Natural killer cell (primary cell): ENCODE data around the gene INPP4B. TPM values are rescaled to one million over a fixed set of nuclear protein-coding genes. Genes with fewer than 3 reads are reported as not detected.
A peak's percentile ranks its signal among the peaks of the same experiment; 100 is the strongest.

Source experiments
- ATAC-seq, 3 donors: fragments of 150-1000 bp in 2 of 3; fragments of 200-7000 bp in 1 of 3; cut with Tn5 transposase; 1 replicate in 1 of 3; 2 replicates in 2 of 3; pipeline ENCODE4 v1.10.0; 2021; ENCODE audit warnings: mild to moderate bottlenecking in 2 of 3, moderate library complexity in 2 of 3
- DNase-seq, 2 donors: peaks; one replicate each; pipeline versions ENCODE4 v3.0.0 to v3.0.0-alpha.2; 2013 to 2021; ENCODE audit warnings: mixed read lengths in 1 of 2
- H3K27ac ChIP-seq: one replicate; pipeline ENCODE4 v1.5.1; 2013; ENCODE audit warnings: mild to moderate bottlenecking, low read length
- H3K27me3 ChIP-seq: one replicate; pipeline ENCODE4 v1.6.1; 2013; ENCODE audit warnings: low read length; ENCODE audit not compliant: control insufficient read depth, insufficient read depth
- H3K36me3 ChIP-seq: one replicate; pipeline ENCODE4 v1.6.1; 2013; ENCODE audit warnings: low read length; ENCODE audit not compliant: control insufficient read depth, insufficient read depth
- H3K4me1 ChIP-seq: one replicate; pipeline ENCODE4 v1.6.1; 2013; ENCODE audit warnings: low read length; ENCODE audit not compliant: control insufficient read depth, insufficient read depth
- H3K4me3 ChIP-seq: one replicate; pipeline ENCODE4 v1.5.1; 2013; ENCODE audit warnings: low read length
- H3K9me3 ChIP-seq: one replicate; pipeline ENCODE4 v1.6.1; 2013; ENCODE audit warnings: low read length; ENCODE audit not compliant: control insufficient read depth, insufficient read depth
- H3K27ac Mint-ChIP-seq, 2 donors: one replicate each; pipeline ENCODE4 v1.8.0; 2022; ENCODE audit warnings: mild to moderate bottlenecking in 2 of 2, mixed read lengths in 2 of 2, moderate library complexity in 1 of 2
- H3K27me3 Mint-ChIP-seq, 2 donors: one replicate each; pipeline ENCODE4 v1.8.0; 2022; ENCODE audit warnings: low read depth in 2 of 2, mixed read lengths in 2 of 2
- H3K36me3 Mint-ChIP-seq: one replicate; pipeline ENCODE4 v1.8.0; 2022; ENCODE audit warnings: mixed read lengths
- H3K4me1 Mint-ChIP-seq, 2 donors: one replicate each; pipeline ENCODE4 v1.8.0; 2022; ENCODE audit warnings: mixed read lengths in 2 of 2
- H3K4me3 Mint-ChIP-seq: one replicate; pipeline ENCODE4 v1.8.0; 2022; ENCODE audit warnings: mild to moderate bottlenecking, moderate library complexity, mixed read lengths
- H3K9me3 Mint-ChIP-seq, 2 donors: one replicate each; pipeline ENCODE4 v1.8.0; 2022; ENCODE audit warnings: mixed read lengths in 2 of 2
- CTCF ChIP-seq: fragments of 200-600 bp; IDR thresholded peaks from one replicate; pipeline ENCODE4 v1.8.0; 2022; ENCODE audit warnings: antibody characterized with exemption
- WGBS: methylation state at CpG from one replicate; pipeline ENCODE4 v1.1.7; 2013; ENCODE audit warnings: missing lambda C conversion rate; ENCODE audit not compliant: insufficient coverage; 5-methylcytosine and 5-hydroxymethylcytosine counted together
- intact Hi-C: fragments of 100-400 bp; cut with micrococcal nuclease; formaldehyde crosslinking; loops from one replicate; pipeline ENCODE4 v1.14.2; 2022
- total RNA-seq, 4 donors: library from RNA; stranded (reverse); fragments of 120-200 nt in 1 of 4; gene quantifications; one replicate each; pipeline versions ENCODE4 v1.2.3 to v1.2.4, GENCODE V29; 2013 to 2022

Gene INPP4B
- total RNA-seq, 3 donors from 2014 or later (not counting 1 experiment from before 2014, with no cell fraction given): 2.4 to 6.2 (median 4.5) TPM

DNA sequence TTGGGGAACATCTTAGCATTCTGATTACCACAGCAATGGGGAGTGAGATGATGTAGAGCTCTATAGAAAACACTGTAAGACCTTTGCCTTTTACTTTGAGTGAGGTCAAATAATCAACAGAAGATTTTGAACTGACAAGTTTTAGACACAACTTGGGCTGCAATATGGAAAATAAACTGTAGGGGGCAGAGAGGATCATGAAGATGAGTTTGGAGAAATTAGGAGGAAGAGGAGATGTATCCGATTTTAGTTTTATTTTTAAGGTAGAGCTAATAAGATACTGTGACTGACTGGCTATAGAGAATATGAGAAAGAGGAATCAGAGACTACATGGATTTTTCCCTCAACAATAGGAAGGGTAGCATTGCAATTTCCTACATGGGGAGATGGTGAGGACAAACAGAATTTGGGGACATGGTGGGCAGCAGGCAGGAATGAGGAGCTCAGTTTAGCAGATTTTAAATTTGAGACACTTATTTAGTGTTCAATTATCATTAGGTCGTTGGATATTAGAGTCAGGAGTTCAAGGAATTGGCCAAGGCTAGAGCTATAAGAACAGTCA is 563.1 kb downstream of the INPP4B start:
- no peak for TF ChIP-seq CTCF
- Mint-ChIP-seq H3K36me3 (no peaks in the 10 kb centered on the region), H3K4me1 (no peaks in the 10 kb centered on the region), H3K9me3 (no peaks in the 10 kb centered on the region), H3K27me3 (no peaks in the 10 kb centered on the region), H3K27ac (no peak overlapping the region), H3K4me3 (no peak overlapping the region)
- WGBS: 0% methylated on average over 2 of the region's 2 CpGs
- peak in 1 of 2 donors; percentile 64 for DNase-seq
- H3K27me3 ChIP-seq: no peaks in the 10 kb centered on the region
- intact Hi-C loops: no loop called here
- no peaks in the 10 kb centered on the region for H3K9me3 ChIP-seq
- no peaks in the 10 kb centered on the region for H3K36me3 ChIP-seq
- no peak overlapping the region for H3K4me3 ChIP-seq
- no peaks in the 10 kb centered on the region for H3K4me1 ChIP-seq
- ATAC-seq: no peak
- no peak overlapping the region for H3K27ac ChIP-seq

GRCh38 chr4:142281999-142282398 is 564.1 kb downstream of the INPP4B start:
- no peak overlapping the region for H3K27ac Mint-ChIP-seq
- H3K9me3 ChIP-seq: no peaks in the 10 kb centered on the region
- TF ChIP-seq CTCF: no peak
- ATAC-seq: no peak
- no peaks in the 10 kb centered on the region for H3K27me3 Mint-ChIP-seq
- H3K36me3 Mint-ChIP-seq: no peaks in the 10 kb centered on the region
- no peaks in the 10 kb centered on the region for H3K36me3 ChIP-seq
- no peaks in the 10 kb centered on the region for H3K27me3 ChIP-seq
- intact Hi-C loops: no loop called here
- no peak overlapping the region for H3K27ac ChIP-seq
- no peak for DNase-seq
- no peaks in the 10 kb centered on the region for H3K4me1 ChIP-seq
- H3K4me3 Mint-ChIP-seq: no peak overlapping the region
- H3K4me1 Mint-ChIP-seq: no peaks in the 10 kb centered on the region
- H3K4me3 ChIP-seq: no peak overlapping the region
- H3K9me3 Mint-ChIP-seq: no peaks in the 10 kb centered on the region
- WGBS: no CpG with 5 or more reads among the region's 1 CpG

GRCh38 chr4:142278663-142279062 is 567.4 kb downstream of the INPP4B start:
- Histone ChIP-seq H3K4me3 (no peak overlapping the region), H3K9me3 (no peaks in the 10 kb centered on the region), H3K27me3 (no peaks in the 10 kb centered on the region), H3K36me3 (no peaks in the 10 kb centered on the region), H3K27ac (no peak overlapping the region), H3K4me1 (no peaks in the 10 kb centered on the region)
- H3K4me1 Mint-ChIP-seq: no peaks in the 10 kb centered on the region
- DNase-seq: no peak
- H3K4me3 Mint-ChIP-seq: no peak overlapping the region
- no peaks in the 10 kb centered on the region for H3K36me3 Mint-ChIP-seq
- H3K27me3 Mint-ChIP-seq: no peaks in the 10 kb centered on the region
- intact Hi-C loops: no loop called here
- H3K27ac Mint-ChIP-seq: no peak overlapping the region
- peaks cover 0 to 2% of the 10 kb centered on the region in 2 donors for H3K9me3 Mint-ChIP-seq
- no peak for ATAC-seq
- no peak for TF ChIP-seq CTCF

DNA sequence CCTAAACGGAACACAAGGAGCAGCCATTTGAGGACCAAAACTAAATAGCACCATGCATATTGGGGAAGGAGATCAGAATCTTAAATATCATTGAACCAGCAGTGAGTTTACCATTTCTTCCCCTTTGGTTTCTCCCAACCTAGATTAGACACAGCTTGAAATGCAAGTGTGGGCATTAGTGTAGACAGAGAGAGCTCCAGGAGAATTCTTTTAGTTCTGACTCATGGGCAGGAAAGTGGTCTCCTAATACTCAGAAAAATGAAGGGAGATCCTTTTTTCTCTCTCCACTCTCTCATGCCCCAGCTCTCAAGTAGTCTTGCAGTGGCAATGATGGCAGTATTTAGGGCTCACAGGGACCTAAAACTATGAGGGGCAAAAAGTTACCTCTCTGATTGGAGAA is 567.9 kb downstream of the INPP4B start:
- no peaks in the 10 kb centered on the region for H3K36me3 ChIP-seq
- Mint-ChIP-seq H3K9me3 (peaks cover 0 to 2% of the 10 kb centered on the region in 2 donors), H3K36me3 (no peaks in the 10 kb centered on the region), H3K27ac (no peak overlapping the region), H3K27me3 (no peaks in the 10 kb centered on the region), H3K4me1 (no peaks in the 10 kb centered on the region), H3K4me3 (no peak overlapping the region)
- H3K4me1 ChIP-seq: no peaks in the 10 kb centered on the region
- no peaks in the 10 kb centered on the region for H3K27me3 ChIP-seq
- WGBS: 100% methylated on average over 1 of the region's 1 CpG
- DNase-seq (no peak), ATAC-seq (no peak)
- no peak for TF ChIP-seq CTCF
- H3K9me3 ChIP-seq: no peaks in the 10 kb centered on the region
- no peak overlapping the region for H3K27ac ChIP-seq
- intact Hi-C loops: no loop called here
- no peak overlapping the region for H3K4me3 ChIP-seq
